NCI-H748 (cell line): ENCODE results near the gene ITGA6.
"Not testable (repeated sequence)": the region's sequence is repeated elsewhere in the genome, so short reads cannot be mapped to it uniquely, and the experiment has no call there.

Experiments used
- DNase-seq: peaks from one replicate; lab custom pipeline; 2025; ENCODE audit not compliant: unreplicated experiment; lab: John Stamatoyannopoulos, UW

ITGA6 gene

GRCh38 chr2:172513524-172513900 lies 86.1 kb downstream of the ITGA6 start:
- DNase-seq: no peak

GRCh38 chr2:172513935-172514586 lies 86.7 kb downstream of the ITGA6 start:
- no peak for DNase-seq

- DNase-seq: no peak
Observed at GRCh38 chr2:172516299-172516698, 88.9 kb downstream of the ITGA6 start.

- DNase-seq: no peak
Observed at GRCh38 chr2:172518995-172519394, 91.6 kb downstream of the ITGA6 start.

GRCh38 chr2:172525601-172526000 lies 98.2 kb downstream of the ITGA6 start:
- DNase-seq: peak; percentile 8

GRCh38 chr2:172531309-172531708 lies 103.9 kb downstream of the ITGA6 start:
- no peak for DNase-seq

- DNase-seq: not testable (repeated sequence)
Observed at GRCh38 chr2:172532461-172532860, 105.1 kb downstream of the ITGA6 start.

GRCh38 chr2:172533687-172534086 lies 106.3 kb downstream of the ITGA6 start:
- DNase-seq: no peak

- DNase-seq: no peak
Observed at GRCh38 chr2:172535119-172535518, 107.7 kb downstream of the ITGA6 start.

- not testable (repeated sequence) for DNase-seq
Observed at GRCh38 chr2:172537851-172538250, 110.5 kb downstream of the ITGA6 start.

GRCh38 chr2:172539767-172540166 lies 112.4 kb downstream of the ITGA6 start:
- DNase-seq: no peak

- DNase-seq: no peak
Observed at GRCh38 chr2:172540421-172540820, 113.0 kb downstream of the ITGA6 start.

- no peak for DNase-seq
Observed at GRCh38 chr2:172545408-172546075, 118.2 kb downstream of the ITGA6 start.

GRCh38 chr2:172549131-172549530 lies 121.7 kb downstream of the ITGA6 start:
- no peak for DNase-seq

GRCh38 chr2:172549802-172550201 lies 122.4 kb downstream of the ITGA6 start:
- not testable (repeated sequence) for DNase-seq

- DNase-seq: no peak
Observed at GRCh38 chr2:172550419-172550818, 123.0 kb downstream of the ITGA6 start.

GRCh38 chr2:172551271-172551670 lies 123.9 kb downstream of the ITGA6 start:
- no peak for DNase-seq

- DNase-seq: no peak
Observed at GRCh38 chr2:172552547-172553291, 125.3 kb downstream of the ITGA6 start.

- peak; percentile 41 for DNase-seq
Observed at GRCh38 chr2:172554352-172555271, 127.2 kb downstream of the ITGA6 start.

GRCh38 chr2:172555272-172555521 lies 127.8 kb downstream of the ITGA6 start:
- no peak for DNase-seq
